Breast epithelium (tissue), 3 donors: ENCODE results near the gene MTR.

Source experiments
- POLR2AphosphoS5 ChIP-seq, 3 donors: sonication (generic); formaldehyde crosslinking; IDR thresholded peaks; one replicate each; pipeline ENCODE4 v1.6.1; 2017; ENCODE audit warnings: antibody characterized with exemption in 3 of 3
- TF ChIP-seq, protein P1 (sequence below), 3 donors: fragments of 450-650 bp; IDR thresholded peaks; one replicate each; pipeline ENCODE4 v1.5.1; 2016 to 2017; ENCODE audit warnings: antibody characterized with exemption in 3 of 3, mild to moderate bottlenecking in 3 of 3, moderate library complexity in 3 of 3

DNA sequence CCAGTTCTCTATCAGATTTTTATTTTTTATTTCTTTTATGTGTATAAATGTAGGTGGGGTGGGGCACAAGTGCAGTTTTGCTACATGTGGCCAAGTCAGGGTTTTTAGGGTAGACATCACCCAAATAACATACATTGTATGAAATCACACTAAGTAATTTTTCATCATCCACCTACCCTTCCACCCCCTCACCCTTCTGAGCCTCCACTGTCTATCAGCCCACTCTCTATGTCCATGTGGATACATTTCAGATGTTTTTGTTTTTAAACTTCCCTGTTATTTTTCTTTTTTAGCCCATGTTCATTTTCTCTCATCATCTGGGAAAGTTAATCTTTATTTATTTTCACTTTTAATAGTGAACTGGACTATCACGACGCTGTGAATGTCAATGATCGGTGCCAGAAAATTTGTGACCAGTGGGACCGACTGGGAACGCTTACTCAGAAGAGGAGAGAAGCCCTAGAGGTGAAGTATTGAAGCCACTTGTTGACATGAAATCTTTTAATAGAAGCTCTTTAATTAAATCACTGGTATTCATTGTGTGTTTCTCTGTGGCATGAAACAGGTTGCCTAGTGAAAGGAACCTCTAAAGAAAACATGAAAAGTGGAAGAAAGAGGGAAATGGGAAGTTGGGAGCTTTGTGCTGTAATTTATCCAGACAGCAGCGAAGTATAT is 47.6 kb upstream of the MTR start:
- TF ChIP-seq, protein P1, sequence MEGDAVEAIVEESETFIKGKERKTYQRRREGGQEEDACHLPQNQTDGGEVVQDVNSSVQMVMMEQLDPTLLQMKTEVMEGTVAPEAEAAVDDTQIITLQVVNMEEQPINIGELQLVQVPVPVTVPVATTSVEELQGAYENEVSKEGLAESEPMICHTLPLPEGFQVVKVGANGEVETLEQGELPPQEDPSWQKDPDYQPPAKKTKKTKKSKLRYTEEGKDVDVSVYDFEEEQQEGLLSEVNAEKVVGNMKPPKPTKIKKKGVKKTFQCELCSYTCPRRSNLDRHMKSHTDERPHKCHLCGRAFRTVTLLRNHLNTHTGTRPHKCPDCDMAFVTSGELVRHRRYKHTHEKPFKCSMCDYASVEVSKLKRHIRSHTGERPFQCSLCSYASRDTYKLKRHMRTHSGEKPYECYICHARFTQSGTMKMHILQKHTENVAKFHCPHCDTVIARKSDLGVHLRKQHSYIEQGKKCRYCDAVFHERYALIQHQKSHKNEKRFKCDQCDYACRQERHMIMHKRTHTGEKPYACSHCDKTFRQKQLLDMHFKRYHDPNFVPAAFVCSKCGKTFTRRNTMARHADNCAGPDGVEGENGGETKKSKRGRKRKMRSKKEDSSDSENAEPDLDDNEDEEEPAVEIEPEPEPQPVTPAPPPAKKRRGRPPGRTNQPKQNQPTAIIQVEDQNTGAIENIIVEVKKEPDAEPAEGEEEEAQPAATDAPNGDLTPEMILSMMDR (IDR thresholded peaks at IDR 0.05): no peak
- no peak for TF ChIP-seq POLR2AphosphoS5 (IDR thresholded peaks at IDR 0.05)
